ENCODE data around the gene VKORC1L1.
"Not testable (repeated sequence)": the region's sequence is repeated elsewhere in the genome, so short reads cannot be mapped to it uniquely, and the experiment has no call there.

The VKORC1L1 gene

DNA sequence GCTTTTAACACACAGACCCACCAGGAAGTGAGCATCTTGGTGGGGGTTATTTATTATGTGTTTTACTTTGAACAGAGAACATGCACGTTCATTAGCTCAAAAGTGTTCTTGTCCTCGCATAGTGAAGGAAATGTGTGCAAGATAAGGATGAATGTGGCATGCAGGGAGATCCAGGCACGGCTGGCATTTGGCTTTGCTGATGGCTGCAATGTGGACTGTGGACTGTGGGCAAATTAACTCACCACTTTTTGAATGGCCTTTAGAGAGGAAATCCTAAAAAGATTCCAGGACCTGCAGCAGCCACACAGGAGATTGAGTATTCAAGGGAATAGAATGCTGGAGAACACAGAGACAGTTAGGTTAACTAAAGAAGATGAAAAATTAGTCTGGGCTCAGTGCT, 6.6 kb upstream of the VKORC1L1 start:
- H3K36me3 ChIP-seq (ENCODE audit: insufficient read depth, low read length); H3K4me1 ChIP-seq (ENCODE audit: insufficient read depth, low read length); H3K4me3 ChIP-seq (ENCODE audit: low read length); H3K27me3 ChIP-seq (ENCODE audit: insufficient read depth, low read length); H3K9me3 ChIP-seq (ENCODE audit: low read length); H2AFZ ChIP-seq (ENCODE audit: low read depth, low read length): not testable (repeated sequence)

DNA sequence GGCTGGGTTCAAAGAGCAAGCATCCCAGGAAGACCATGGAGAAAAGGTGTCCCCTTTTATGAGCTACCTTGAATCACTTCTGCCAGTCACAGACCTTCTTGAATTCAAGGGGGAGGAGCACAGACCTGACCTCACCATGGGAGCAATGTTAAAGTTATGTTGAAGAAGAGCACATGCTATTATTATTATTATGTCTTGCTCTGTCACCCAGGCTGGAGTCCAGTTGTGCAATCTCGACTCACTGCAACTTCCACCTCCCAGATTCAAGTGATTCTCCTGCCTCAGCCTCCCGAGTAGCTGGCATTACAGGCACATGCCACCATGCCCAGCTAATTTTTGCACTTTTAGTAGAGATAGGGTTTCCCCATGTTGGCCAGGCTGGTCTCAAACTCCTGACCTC, 5.2 kb upstream of the VKORC1L1 start:
- H3K4me1 ChIP-seq (ENCODE audit: insufficient read depth, low read length); H2AFZ ChIP-seq (ENCODE audit: low read depth, low read length); H3K27me3 ChIP-seq (ENCODE audit: insufficient read depth, low read length): not testable (repeated sequence)

GRCh38 chr7:65869312-65869711, 3.6 kb upstream of the VKORC1L1 start:
- not testable (repeated sequence) for H3K9me3 ChIP-seq (ENCODE audit: low read length); H3K27me3 ChIP-seq (ENCODE audit: insufficient read depth, low read length); H3K4me3 ChIP-seq (ENCODE audit: low read length); H2AFZ ChIP-seq (ENCODE audit: low read depth, low read length); H3K36me3 ChIP-seq (ENCODE audit: insufficient read depth, low read length); H3K4me1 ChIP-seq (ENCODE audit: insufficient read depth, low read length)

More for the DNA sequence above, 5.2 kb upstream of the VKORC1L1 start:
- H3K9me3 ChIP-seq (ENCODE audit: low read length); H3K36me3 ChIP-seq (ENCODE audit: insufficient read depth, low read length); H3K4me3 ChIP-seq (ENCODE audit: low read length): not testable (repeated sequence)

GRCh38 chr7:65871451-65871850, 1.4 kb upstream of the VKORC1L1 start:
- H3K9me3 ChIP-seq (ENCODE audit: low read length); H3K36me3 ChIP-seq (ENCODE audit: insufficient read depth, low read length); H3K4me1 ChIP-seq (ENCODE audit: insufficient read depth, low read length); H3K27me3 ChIP-seq (ENCODE audit: insufficient read depth, low read length); H3K4me3 ChIP-seq (ENCODE audit: low read length); H2AFZ ChIP-seq (ENCODE audit: low read depth, low read length): not testable (repeated sequence)

DNA sequence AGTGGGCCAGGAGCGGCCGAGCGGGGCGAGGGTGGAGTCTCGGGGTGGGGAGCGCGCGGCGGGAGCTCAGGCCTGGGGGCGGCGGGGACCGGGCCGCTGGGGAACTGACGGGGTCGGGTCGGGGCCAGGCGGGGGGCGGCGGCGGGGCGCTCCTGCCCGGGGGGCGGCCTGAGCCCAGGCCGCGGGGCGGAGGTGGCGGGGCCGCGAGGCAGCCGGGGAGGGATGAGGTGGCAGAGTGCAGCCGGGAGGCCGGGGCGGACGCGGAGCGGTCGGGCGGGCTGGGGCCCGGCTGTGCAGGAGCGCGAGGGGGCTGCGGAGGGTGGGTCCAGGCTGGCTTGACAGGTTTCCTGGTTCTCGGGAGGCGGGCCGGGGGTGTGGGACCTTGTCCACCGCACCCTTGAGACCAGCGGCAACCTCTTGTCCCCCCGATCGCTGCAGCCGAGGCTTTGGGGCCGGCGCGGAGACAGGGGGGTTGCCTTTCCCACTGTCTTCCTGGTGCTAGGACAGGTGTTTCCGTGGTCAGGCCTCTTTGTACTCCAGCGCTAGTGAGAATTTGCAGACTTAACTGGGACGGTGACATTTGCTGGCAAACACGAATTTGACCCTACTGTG, 814 bp downstream of the VKORC1L1 start:
- H2AFZ ChIP-seq (ENCODE audit: low read depth, low read length): peak overlapping the region; percentile 46

GRCh38 chr7:65875715-65876114, 2.8 kb downstream of the VKORC1L1 start:
- H3K27me3 ChIP-seq (ENCODE audit: insufficient read depth, low read length); H3K4me1 ChIP-seq (ENCODE audit: insufficient read depth, low read length); H3K9me3 ChIP-seq (ENCODE audit: low read length); H3K36me3 ChIP-seq (ENCODE audit: insufficient read depth, low read length); H3K4me3 ChIP-seq (ENCODE audit: low read length); H2AFZ ChIP-seq (ENCODE audit: low read depth, low read length): not testable (repeated sequence)

More for the DNA sequence above, 814 bp downstream of the VKORC1L1 start:
- H3K9me3 ChIP-seq (ENCODE audit: low read length); H3K27me3 ChIP-seq (ENCODE audit: insufficient read depth, low read length); H3K4me1 ChIP-seq (ENCODE audit: insufficient read depth, low read length); H3K36me3 ChIP-seq (ENCODE audit: insufficient read depth, low read length): not testable (repeated sequence)
- H3K4me3 ChIP-seq (ENCODE audit: low read length): peak overlapping the region; percentile 91

GRCh38 chr7:65879292-65880153, 6.6 kb downstream of the VKORC1L1 start:
- H3K4me1 ChIP-seq (ENCODE audit: insufficient read depth, low read length); H3K36me3 ChIP-seq (ENCODE audit: insufficient read depth, low read length); H2AFZ ChIP-seq (ENCODE audit: low read depth, low read length); H3K27me3 ChIP-seq (ENCODE audit: insufficient read depth, low read length); H3K4me3 ChIP-seq (ENCODE audit: low read length); H3K9me3 ChIP-seq (ENCODE audit: low read length): not testable (repeated sequence)

DNA sequence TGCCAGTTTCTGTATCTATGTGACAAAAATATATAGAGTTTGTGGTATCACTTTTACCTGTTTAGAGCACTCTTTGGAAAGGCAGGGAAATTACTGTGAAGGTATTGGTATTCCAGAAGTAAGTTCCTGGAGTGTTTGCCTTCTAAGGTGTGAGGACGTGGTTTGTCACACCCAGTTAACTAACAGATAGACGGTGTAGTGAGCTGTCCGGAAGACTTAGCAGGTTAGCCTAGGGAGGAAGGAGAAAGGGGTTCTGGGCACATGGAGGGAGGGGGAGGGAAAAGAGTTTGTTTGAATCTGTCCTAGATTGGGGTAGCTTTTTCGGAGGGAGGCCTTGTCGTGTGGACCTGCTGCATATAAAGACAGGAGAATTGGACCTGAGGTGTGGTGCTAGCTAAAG, 7.4 kb downstream of the VKORC1L1 start:
- H3K4me1 ChIP-seq (ENCODE audit: insufficient read depth, low read length); H3K4me3 ChIP-seq (ENCODE audit: low read length); H3K27me3 ChIP-seq (ENCODE audit: insufficient read depth, low read length); H2AFZ ChIP-seq (ENCODE audit: low read depth, low read length); H3K36me3 ChIP-seq (ENCODE audit: insufficient read depth, low read length); H3K9me3 ChIP-seq (ENCODE audit: low read length): not testable (repeated sequence)

- not testable (repeated sequence) for H3K4me3 ChIP-seq (ENCODE audit: low read length); H3K4me1 ChIP-seq (ENCODE audit: insufficient read depth, low read length); H3K9me3 ChIP-seq (ENCODE audit: low read length); H3K27me3 ChIP-seq (ENCODE audit: insufficient read depth, low read length); H3K36me3 ChIP-seq (ENCODE audit: insufficient read depth, low read length); H2AFZ ChIP-seq (ENCODE audit: low read depth, low read length)
Measured at GRCh38 chr7:65884983-65885382, 12.1 kb downstream of the VKORC1L1 start.

GRCh38 chr7:65885533-65885932, 12.7 kb downstream of the VKORC1L1 start:
- H3K36me3 ChIP-seq (ENCODE audit: insufficient read depth, low read length); H3K4me1 ChIP-seq (ENCODE audit: insufficient read depth, low read length); H3K4me3 ChIP-seq (ENCODE audit: low read length); H2AFZ ChIP-seq (ENCODE audit: low read depth, low read length); H3K27me3 ChIP-seq (ENCODE audit: insufficient read depth, low read length); H3K9me3 ChIP-seq (ENCODE audit: low read length): not testable (repeated sequence)

DNA sequence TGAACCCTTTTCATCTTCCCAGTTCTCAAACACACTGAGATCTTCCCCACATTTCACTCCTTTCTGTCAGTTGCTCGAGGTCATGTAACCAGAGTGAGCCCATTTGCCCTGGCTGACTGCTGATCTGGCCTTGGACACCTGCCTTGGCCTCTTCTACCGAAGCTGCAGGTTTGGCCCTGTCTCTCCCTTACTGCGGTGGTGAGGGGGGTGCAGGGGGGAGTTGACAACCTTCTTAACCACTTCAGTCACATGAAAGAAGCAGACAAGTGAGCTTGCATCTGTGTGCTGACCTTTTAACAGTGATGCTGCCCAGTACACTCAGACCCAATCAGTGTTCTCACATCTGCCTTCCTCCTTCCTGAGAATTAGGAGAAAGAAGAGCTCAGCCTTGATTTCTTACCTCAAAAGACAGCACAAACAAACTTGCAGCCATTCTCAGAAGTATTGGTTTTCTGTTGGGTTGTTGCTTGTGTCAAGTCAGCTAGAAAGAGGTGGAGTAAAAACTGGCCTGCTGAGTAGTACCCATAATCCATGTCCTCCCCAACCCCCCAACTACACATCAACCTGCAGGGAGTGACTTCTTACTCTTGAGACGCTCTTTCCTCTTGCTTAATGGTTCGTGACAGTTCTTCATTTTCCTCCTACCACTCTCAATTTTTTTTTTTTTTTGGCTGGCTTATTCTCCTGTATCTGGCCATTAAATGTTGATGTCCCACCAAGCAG, 15.7 kb downstream of the VKORC1L1 start:
- not testable (repeated sequence) for H2AFZ ChIP-seq (ENCODE audit: low read depth, low read length); H3K9me3 ChIP-seq (ENCODE audit: low read length); H3K4me1 ChIP-seq (ENCODE audit: insufficient read depth, low read length); H3K27me3 ChIP-seq (ENCODE audit: insufficient read depth, low read length); H3K4me3 ChIP-seq (ENCODE audit: low read length)
- peaks cover 13% of the 10 kb centered on the region for H3K36me3 ChIP-seq (ENCODE audit: insufficient read depth, low read length)

GRCh38 chr7:65889722-65890121, 16.8 kb downstream of the VKORC1L1 start:
- not testable (repeated sequence) for H3K27me3 ChIP-seq (ENCODE audit: insufficient read depth, low read length); H3K4me1 ChIP-seq (ENCODE audit: insufficient read depth, low read length); H3K4me3 ChIP-seq (ENCODE audit: low read length); H3K9me3 ChIP-seq (ENCODE audit: low read length); H2AFZ ChIP-seq (ENCODE audit: low read depth, low read length)
- H3K36me3 ChIP-seq (ENCODE audit: insufficient read depth, low read length): peaks cover 13% of the 10 kb centered on the region

GRCh38 chr7:65892161-65892560, 19.3 kb downstream of the VKORC1L1 start:
- Histone ChIP-seq H3K9me3 (ENCODE audit: low read length) (no peaks in the 10 kb centered on the region), H3K4me1 (ENCODE audit: insufficient read depth, low read length) (no peaks in the 10 kb centered on the region), H3K36me3 (ENCODE audit: insufficient read depth, low read length) (peaks cover 13% of the 10 kb centered on the region), H2AFZ (ENCODE audit: low read depth, low read length) (no peak overlapping the region), H3K4me3 (ENCODE audit: low read length) (no peak overlapping the region), H3K27me3 (ENCODE audit: insufficient read depth, low read length) (no peaks in the 10 kb centered on the region)

Measured in neuron (in vitro differentiated cells).